Neuronal stem cell (in vitro differentiated cells): ENCODE data around the gene SCRT2.
A peak's percentile ranks its signal among the peaks of the same experiment; 100 is the strongest.

Experiments used
- DNase-seq: peaks from one replicate; pipeline ENCODE4 v3.0.0-alpha.2; 2013; ENCODE audit warnings: low spot score
- H2AFZ ChIP-seq: one replicate; pipeline ENCODE4 v1.6.1; 2013; ENCODE audit warnings: mild to moderate bottlenecking, low read length, inconsistent platforms
- H2AK5ac ChIP-seq: 2 replicates; pipeline ENCODE4 v1.6.1; 2013; ENCODE audit warnings: low read depth, mild to moderate bottlenecking, inconsistent platforms, low read length, moderate library complexity, mixed read lengths
- H2BK120ac ChIP-seq: 2 replicates; pipeline ENCODE4 v1.6.1; 2013; ENCODE audit warnings: low read depth, mild to moderate bottlenecking, inconsistent platforms, low read length, moderate library complexity, mixed read lengths
- H2BK12ac ChIP-seq: one replicate; pipeline ENCODE4 v1.6.1; 2013; ENCODE audit warnings: low read length, inconsistent platforms
- H2BK15ac ChIP-seq: 2 replicates; pipeline ENCODE4 v1.6.1; 2013; ENCODE audit warnings: mild to moderate bottlenecking, low read length, inconsistent platforms, mixed read lengths
- H2BK5ac ChIP-seq: one replicate; pipeline ENCODE4 v1.6.1; 2013; ENCODE audit warnings: inconsistent platforms, mild to moderate bottlenecking, low read length, moderate library complexity
- H3K14ac ChIP-seq: one replicate; pipeline ENCODE4 v1.6.1; 2013; ENCODE audit warnings: low read length, inconsistent platforms
- H3K18ac ChIP-seq: 2 replicates; pipeline ENCODE4 v1.6.1; 2013; ENCODE audit warnings: low read length, inconsistent platforms
- H3K23ac ChIP-seq: 2 replicates; pipeline ENCODE4 v1.6.1; 2013; ENCODE audit warnings: low read depth, mild to moderate bottlenecking, mixed read lengths, low read length, inconsistent platforms; ENCODE audit not compliant: poor library complexity
- H3K27ac ChIP-seq: replicated peaks from 3 replicates; pipeline ENCODE4 v1.5.1; 2013; ENCODE audit warnings: low read length, inconsistent platforms
- H3K27me3 ChIP-seq, 3 experiments: 2 replicates each; pipeline ENCODE4 v1.6.1; 2013; ENCODE audit warnings: low read length in 3 of 3, mild to moderate bottlenecking in 2 of 3, inconsistent platforms in 1 of 3, low read depth in 1 of 3, mixed read lengths in 1 of 3, moderate library complexity in 1 of 3; ENCODE audit not compliant: control insufficient read depth in 3 of 3, insufficient read depth in 3 of 3
- H3K36me3 ChIP-seq, 2 donors: replicated peaks in 1 of 2; 2 replicates each; pipeline ENCODE4 v1.6.1; 2013; ENCODE audit warnings: low read length in 2 of 2; ENCODE audit not compliant: control insufficient read depth in 2 of 2, insufficient read depth in 2 of 2
- H3K4ac ChIP-seq: 2 replicates; pipeline ENCODE4 v1.6.1; 2013; ENCODE audit warnings: inconsistent platforms, mild to moderate bottlenecking, low read length, moderate library complexity
- H3K4me1 ChIP-seq, 2 donors: 1 replicate in 1 of 2; 2 replicates in 1 of 2; pipeline ENCODE4 v1.6.1; 2013; ENCODE audit warnings: low read length in 2 of 2, low read depth in 1 of 2; ENCODE audit not compliant: control insufficient read depth in 2 of 2, insufficient read depth in 1 of 2
- H3K4me2 ChIP-seq: one replicate; pipeline ENCODE4 v1.6.1; 2013; ENCODE audit warnings: mild to moderate bottlenecking, low read length, inconsistent platforms; ENCODE audit not compliant: insufficient read depth, poor library complexity, severe bottlenecking
- H3K4me3 ChIP-seq, 2 donors: 2 replicates each; pipeline ENCODE4 v1.5.1; 2013; ENCODE audit warnings: low read length in 2 of 2, mild to moderate bottlenecking in 2 of 2, inconsistent platforms in 1 of 2, moderate library complexity in 1 of 2
- H3K79me1 ChIP-seq: one replicate; pipeline ENCODE4 v1.6.1; 2013; ENCODE audit warnings: low read depth, mild to moderate bottlenecking, inconsistent platforms, low read length, moderate library complexity
- H3K9ac ChIP-seq: one replicate; pipeline ENCODE4 v1.6.1; 2013; ENCODE audit warnings: mild to moderate bottlenecking, low read depth, low read length, inconsistent platforms; ENCODE audit not compliant: poor library complexity
- H3K9me3 ChIP-seq, 2 donors: replicated peaks in 1 of 2; 2 replicates each; pipeline versions ENCODE3 to v1.6.1; 2013; ENCODE audit warnings: low read length in 2 of 2, mild to moderate bottlenecking in 2 of 2, inconsistent platforms in 1 of 2, low read depth in 1 of 2, mixed read lengths in 1 of 2, moderate library complexity in 1 of 2; ENCODE audit not compliant: control insufficient read depth in 2 of 2, insufficient read depth in 1 of 2
- H4K8ac ChIP-seq: one replicate; pipeline ENCODE4 v1.6.1; 2013; ENCODE audit warnings: low read depth, mild to moderate bottlenecking, inconsistent platforms, low read length, moderate library complexity
- H4K91ac ChIP-seq: one replicate; pipeline ENCODE4 v1.6.1; 2013; ENCODE audit warnings: low read length, low read depth, mild to moderate bottlenecking, inconsistent platforms; ENCODE audit not compliant: poor library complexity
- WGBS, 2 donors: extraction: QIAGEN DNeasy Blood & Tissue Kit; methylation state at CpG; one replicate each; pipeline ENCODE4 v1.1.7; 2013; ENCODE audit warnings: missing lambda C conversion rate in 2 of 2, mixed read lengths in 1 of 2; ENCODE audit not compliant: insufficient read length in 2 of 2, insufficient replicate concordance in 1 of 2; ENCODE audit errors: extremely low coverage in 2 of 2; 5-methylcytosine and 5-hydroxymethylcytosine counted together

Gene SCRT2

GRCh38 chr20:722822-723644, 47.4 kb upstream of the SCRT2 start:
- peak overlapping the region; percentile 53 for H2AK5ac ChIP-seq
- no peak overlapping the region for H3K23ac ChIP-seq
- no peak overlapping the region for H2BK120ac ChIP-seq
- H3K4me1 ChIP-seq: peaks cover 0 to 7% of the 10 kb centered on the region in 2 donors
- peak overlapping the region; percentile 11 for H3K14ac ChIP-seq
- peak overlapping the region in 1 of 2 donors; percentile 42 for H3K4me3 ChIP-seq
- no peak overlapping the region for H2AFZ ChIP-seq
- no peaks in the 10 kb centered on the region for H3K79me1 ChIP-seq
- H4K91ac ChIP-seq: peak overlapping the region; percentile 9
- peaks cover 0 to 78% (median 14%) of the 10 kb centered on the region in 3 experiments for H3K27me3 ChIP-seq
- no peaks in the 10 kb centered on the region for H3K9me3 ChIP-seq
- no peak overlapping the region for H2BK15ac ChIP-seq
- no peak overlapping the region for H3K4ac ChIP-seq
- H3K36me3 ChIP-seq: no peaks in the 10 kb centered on the region
- peak overlapping the region; percentile 7 for H3K18ac ChIP-seq
- H3K9ac ChIP-seq: no peak overlapping the region
- H3K4me2 ChIP-seq: no peak overlapping the region
- 100% methylated on average over 2 of the region's 11 CpGs for WGBS, 2 donors
- no peak overlapping the region for H2BK5ac ChIP-seq
- no peak overlapping the region for H4K8ac ChIP-seq
- no peak for DNase-seq
- H3K27ac ChIP-seq: no peak overlapping the region
- no peak overlapping the region for H2BK12ac ChIP-seq

GRCh38 chr20:721876-722275, 46.3 kb upstream of the SCRT2 start:
- Histone ChIP-seq H3K4me1 (peaks cover 0 to 7% of the 10 kb centered on the region in 2 donors), H3K9me3 (no peaks in the 10 kb centered on the region), H2BK12ac (no peak overlapping the region), H2AFZ (no peak overlapping the region), H3K4ac (no peak overlapping the region), H3K23ac (no peak overlapping the region), H3K18ac (no peak overlapping the region), H2BK15ac (no peak overlapping the region), H3K4me3 (no peak overlapping the region), H2AK5ac (no peak overlapping the region), H2BK120ac (no peak overlapping the region), H3K36me3 (no peaks in the 10 kb centered on the region), H2BK5ac (no peak overlapping the region), H3K27ac (no peak overlapping the region), H4K91ac (no peak overlapping the region), H3K14ac (no peak overlapping the region), H3K27me3 (peaks cover 0 to 70% (median 9%) of the 10 kb centered on the region in 3 experiments), H3K79me1 (no peaks in the 10 kb centered on the region), H3K9ac (no peak overlapping the region), H3K4me2 (no peak overlapping the region), H4K8ac (no peak overlapping the region)
- DNase-seq: no peak
- WGBS, 2 donors: no CpG with 5 or more reads among the region's 4 CpGs

- Histone ChIP-seq H3K9ac (no peak overlapping the region), H4K91ac (no peak overlapping the region), H3K79me1 (peaks cover 1% of the 10 kb centered on the region), H3K27ac (no peak overlapping the region), H3K18ac (no peak overlapping the region), H3K4ac (no peak overlapping the region), H2BK120ac (no peak overlapping the region), H3K27me3 (peaks cover 0 to 53% (median 3%) of the 10 kb centered on the region in 3 experiments), H2AK5ac (no peak overlapping the region), H2BK15ac (no peak overlapping the region), H4K8ac (no peak overlapping the region), H3K4me2 (no peak overlapping the region), H3K36me3 (no peaks in the 10 kb centered on the region), H3K4me1 (peaks cover 0 to 7% of the 10 kb centered on the region in 2 donors), H2BK5ac (no peak overlapping the region), H3K23ac (no peak overlapping the region), H3K9me3 (no peaks in the 10 kb centered on the region), H3K4me3 (no peak overlapping the region), H3K14ac (no peak overlapping the region), H2BK12ac (no peak overlapping the region), H2AFZ (peak overlapping the region; percentile 9)
- DNase-seq: no peak
- WGBS, 2 donors: no CpG with 5 or more reads among the region's 11 CpGs
These were observed 44.2 kb upstream of the SCRT2 start for GRCh38 chr20:719816-720215.

GRCh38 chr20:719068-719467, 43.5 kb upstream of the SCRT2 start:
- peaks cover 0 to 52% (median 3%) of the 10 kb centered on the region in 3 experiments for H3K27me3 ChIP-seq
- H3K4me3 ChIP-seq: no peak overlapping the region
- no peaks in the 10 kb centered on the region for H3K36me3 ChIP-seq
- peaks cover 0 to 7% of the 10 kb centered on the region in 2 donors for H3K4me1 ChIP-seq
- peak overlapping the region; percentile 24 for H3K9ac ChIP-seq
- H2BK120ac ChIP-seq: no peak overlapping the region
- H2AFZ ChIP-seq: no peak overlapping the region
- WGBS, 2 donors: no CpG with 5 or more reads among the region's 5 CpGs
- no peak for DNase-seq
- peak overlapping the region; percentile 15 for H3K18ac ChIP-seq
- H3K4me2 ChIP-seq: no peak overlapping the region
- H3K23ac ChIP-seq: no peak overlapping the region
- no peak overlapping the region for H2BK12ac ChIP-seq
- H4K8ac ChIP-seq: no peak overlapping the region
- H3K27ac ChIP-seq: no peak overlapping the region
- peaks cover 1% of the 10 kb centered on the region for H3K79me1 ChIP-seq
- no peak overlapping the region for H2BK5ac ChIP-seq
- H3K14ac ChIP-seq: peak overlapping the region; percentile 63
- H3K9me3 ChIP-seq: no peaks in the 10 kb centered on the region
- H3K4ac ChIP-seq: no peak overlapping the region
- H2AK5ac ChIP-seq: peak overlapping the region; percentile 20
- H2BK15ac ChIP-seq: peak overlapping the region; percentile 80
- H4K91ac ChIP-seq: no peak overlapping the region
